MM.1S (cell line): ENCODE measurements around the gene JCHAIN.

Source experiments
- CTCF ChIP-seq: fragments of 300-600 bp; sonication (generic); IDR thresholded peaks from 2 replicates; pipeline ENCODE4 v1.5.1; 2016; ENCODE audit warnings: antibody characterized with exemption, low read length, mixed read lengths
- EZH2 ChIP-seq: fragments of 300-600 bp; sonication (generic); optimal IDR thresholded peaks from 2 replicates; pipeline ENCODE3; 2017; ENCODE audit warnings: low read depth, mild to moderate bottlenecking, antibody characterized with exemption, low read length, mixed read lengths
- EZH2phosphoT487 ChIP-seq: fragments of 300-600 bp; sonication (generic); IDR thresholded peaks from 2 replicates; pipeline ENCODE4 v1.6.1; 2018; ENCODE audit warnings: antibody characterized with exemption, low read length

- TF ChIP-seq CTCF (no peak), EZH2phosphoT487 (no peak), EZH2 (no peak)
Observed at GRCh38 chr4:70658418-70658817, 7.9 kb downstream of the JCHAIN start.
